Activated T-helper 9 cell treated with anti-CD3 and anti-CD28 coated beads, Interleukin-2, amount 50 U/mL, for 16 hours (primary cell): ENCODE results near the gene SPTY2D1.

Experiments
- DNase-seq: peaks from one replicate; pipeline ENCODE4 v3.0.0-alpha.2; 2020; ENCODE audit warnings: low read depth

Gene SPTY2D1

DNA sequence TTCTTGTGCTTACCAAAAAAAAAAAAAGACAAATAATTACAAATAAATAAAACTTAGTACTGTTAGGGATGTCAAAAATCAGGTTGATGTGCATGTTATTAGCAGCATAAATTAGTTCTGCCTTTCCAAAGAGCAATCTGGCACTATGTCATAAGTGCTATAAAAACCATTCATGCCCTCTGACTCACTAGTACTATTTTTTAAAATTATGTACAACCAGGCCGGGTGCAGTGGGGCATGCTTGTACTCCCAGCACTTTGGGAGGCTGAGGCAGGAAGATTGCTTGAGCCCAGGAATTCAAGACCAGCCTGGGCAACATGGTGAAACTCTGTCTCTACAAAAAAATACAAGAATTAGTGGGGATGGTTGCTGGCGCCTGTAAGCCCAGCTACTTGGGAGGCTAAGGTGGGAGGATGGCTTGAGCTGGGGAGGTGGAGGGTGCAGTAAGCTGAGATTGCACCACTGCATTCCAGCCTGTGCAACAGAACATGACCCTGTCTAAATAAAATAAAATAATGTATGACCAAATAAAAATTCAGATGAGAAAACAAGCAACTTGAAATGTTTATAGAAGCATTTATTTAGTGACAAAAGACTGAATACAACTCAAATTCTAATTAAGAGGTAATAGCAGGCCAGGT, 70.9 kb downstream of the SPTY2D1 start:
- DNase-seq = no peak
